Measurements from ENCODE around the gene RIC8A. TPM values are rescaled to one million over a fixed set of nuclear protein-coding genes. Genes with fewer than 3 reads are reported as not detected.

RIC8A gene
- polyA plus RNA-seq, 1 of the 3 experiments (the other 2 are of a cell fraction), result 115 TPM

GRCh38 chr11:209275-210121 is 2.0 kb downstream of the RIC8A start:
- no peaks in the 10 kb centered on the region for H3K27me3 ChIP-seq (ENCODE audit: insufficient read depth)
- H3K4me1 ChIP-seq (ENCODE audit: control insufficient read depth in 1 of 2, insufficient read depth in 2 of 2, low read depth in 1 of 2, low read length in 1 of 2), result peaks cover 15 to 32% of the 10 kb centered on the region in 2 experiments; a peak in 3 of 4 replicates
- no peaks in the 10 kb centered on the region for H3K9me2 ChIP-seq
- H3K9ac ChIP-seq, result peak overlapping the region; percentile 99
- ChIA-PET POLR2A (no interaction called here), CTCF (interaction anchor here (0.6 kb wide), 1 partner anchor 154 kb away, joined by 3 read pairs; no protein-coding TSS in a partner anchor)
- no peak overlapping the region for H2AFZ ChIP-seq (ENCODE audit: low read depth)
- peaks cover 72% of the 10 kb centered on the region for H3K79me2 ChIP-seq (ENCODE audit: insufficient read depth)
- WGBS (ENCODE audit: low lambda C conversion rate), result 51% methylated on average over 12 of the region's 29 CpGs
- H3K4me2 ChIP-seq, result peak overlapping the region; percentile 92
- H3K36me3 ChIP-seq (replicated peaks in 1 of 2; ENCODE audit: control insufficient read depth in 1 of 2, insufficient read depth in 2 of 2, low read length in 1 of 2), result peaks cover 47 to 59% of the 10 kb centered on the region in 2 experiments
- H3F3A ChIP-seq (replicated peaks; ENCODE audit: insufficient read depth), result peaks cover 11% of the 10 kb centered on the region
- TF ChIP-seq EP300 (IDR thresholded peaks at IDR 0.05; ENCODE audit: borderline replicate concordance in 1 of 2, low read depth in 1 of 2, low read length in 1 of 2) (no peak), RAD21 (IDR thresholded peaks at IDR 0.05; ENCODE audit: low read length) (no peak), FOXJ3 (CRISPR knock-in tag; IDR thresholded peaks at IDR 0.05) (no peak), USF1 (IDR thresholded peaks at IDR 0.05; ENCODE audit: borderline replicate concordance, low read depth) (no peak), FOSL2 (IDR thresholded peaks at IDR 0.05; ENCODE audit: borderline replicate concordance, low read depth) (no peak), RXRA (IDR thresholded peaks at IDR 0.05; ENCODE audit: borderline replicate concordance, low read depth) (no peak), FOXM1 (IDR thresholded peaks at IDR 0.05; ENCODE audit: low read depth) (no peak), GATA2 (CRISPR knock-in tag; IDR thresholded peaks at IDR 0.05) (no peak), EZH2phosphoT487 (IDR thresholded peaks at IDR 0.05; ENCODE audit: borderline replicate concordance, low read depth) (no peak), PBX3 (IDR thresholded peaks at IDR 0.05) (no peak), JUND (IDR thresholded peaks at IDR 0.05) (no peak), TAF1 (IDR thresholded peaks at IDR 0.05; ENCODE audit: borderline replicate concordance, low read depth, low read length) (no peak)
- TF ChIP-seq, protein P1, sequence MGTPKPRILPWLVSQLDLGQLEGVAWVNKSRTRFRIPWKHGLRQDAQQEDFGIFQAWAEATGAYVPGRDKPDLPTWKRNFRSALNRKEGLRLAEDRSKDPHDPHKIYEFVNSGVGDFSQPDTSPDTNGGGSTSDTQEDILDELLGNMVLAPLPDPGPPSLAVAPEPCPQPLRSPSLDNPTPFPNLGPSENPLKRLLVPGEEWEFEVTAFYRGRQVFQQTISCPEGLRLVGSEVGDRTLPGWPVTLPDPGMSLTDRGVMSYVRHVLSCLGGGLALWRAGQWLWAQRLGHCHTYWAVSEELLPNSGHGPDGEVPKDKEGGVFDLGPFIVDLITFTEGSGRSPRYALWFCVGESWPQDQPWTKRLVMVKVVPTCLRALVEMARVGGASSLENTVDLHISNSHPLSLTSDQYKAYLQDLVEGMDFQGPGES (IDR thresholded peaks at IDR 0.05; ENCODE audit: low read depth, low read length), result no peak
- H3K9me3 ChIP-seq, result no peaks in the 10 kb centered on the region
- peak overlapping the region; percentile 78 to 97 for H3K4me3 ChIP-seq (ENCODE audit: low read depth in 2 of 2, low read length in 1 of 2)
- peak overlapping the region; percentile 97 to 99; a peak in 3 of 4 replicates for H3K27ac ChIP-seq (ENCODE audit: low read depth in 2 of 2, low read length in 1 of 2)
- no peak for DNase-seq
- peaks cover 29% of the 10 kb centered on the region for H4K20me1 ChIP-seq (ENCODE audit: insufficient read depth)
